Esophagus (tissue), 2 donors: Measurements from ENCODE around the gene PIAS4. TPM values are rescaled to one million over a fixed set of nuclear protein-coding genes. Genes with fewer than 3 reads are reported as not detected.

Source experiments
- H3K27ac ChIP-seq, 2 donors: one replicate each; pipeline ENCODE4 v1.5.1; 2013; ENCODE audit warnings: low read depth in 2 of 2, mild to moderate bottlenecking in 2 of 2, inconsistent platforms in 1 of 2, low read length in 1 of 2, moderate library complexity in 1 of 2
- H3K27me3 ChIP-seq, 2 donors: one replicate each; pipeline ENCODE4 v1.6.1; 2013; ENCODE audit warnings: low read length in 2 of 2, control low read depth in 1 of 2, mild to moderate bottlenecking in 1 of 2; ENCODE audit not compliant: insufficient read depth in 2 of 2, control insufficient read depth in 1 of 2
- H3K36me3 ChIP-seq, 2 donors: one replicate each; pipeline ENCODE4 v1.6.1; 2013; ENCODE audit warnings: low read length in 1 of 2; ENCODE audit not compliant: control insufficient read depth in 2 of 2, insufficient read depth in 2 of 2
- H3K4me1 ChIP-seq, 2 donors: one replicate each; pipeline ENCODE4 v1.6.1; 2013; ENCODE audit warnings: low read length in 1 of 2; ENCODE audit not compliant: control insufficient read depth in 2 of 2, insufficient read depth in 2 of 2
- H3K4me3 ChIP-seq, 2 donors: one replicate each; pipeline ENCODE4 v1.5.1; 2013; ENCODE audit warnings: low read length in 2 of 2, mild to moderate bottlenecking in 2 of 2, low read depth in 1 of 2, moderate library complexity in 1 of 2
- H3K9me3 ChIP-seq, 2 donors: one replicate each; pipeline ENCODE4 v1.6.1; 2013; ENCODE audit warnings: mild to moderate bottlenecking in 2 of 2, low read depth in 1 of 2, low read length in 1 of 2, moderate library complexity in 1 of 2; ENCODE audit not compliant: control insufficient read depth in 2 of 2, insufficient read depth in 1 of 2
- WGBS, 2 donors: extraction: QIAGEN DNeasy Blood & Tissue Kit; methylation state at CpG; one replicate each; pipeline ENCODE4 v1.1.7; 2013; 5-methylcytosine and 5-hydroxymethylcytosine counted together
- polyA plus RNA-seq, 2 donors: library from polyadenylated mRNA; stranded (reverse); fragments of 200-250 nt; gene quantifications; one replicate each; pipeline ENCODE4 v1.2.3, GENCODE V29; 2013
- donor health status: healthy with polysubstance abuse.
- donor health status: Bipolar disorder and iron deficiency.

PIAS4 gene, protein sequence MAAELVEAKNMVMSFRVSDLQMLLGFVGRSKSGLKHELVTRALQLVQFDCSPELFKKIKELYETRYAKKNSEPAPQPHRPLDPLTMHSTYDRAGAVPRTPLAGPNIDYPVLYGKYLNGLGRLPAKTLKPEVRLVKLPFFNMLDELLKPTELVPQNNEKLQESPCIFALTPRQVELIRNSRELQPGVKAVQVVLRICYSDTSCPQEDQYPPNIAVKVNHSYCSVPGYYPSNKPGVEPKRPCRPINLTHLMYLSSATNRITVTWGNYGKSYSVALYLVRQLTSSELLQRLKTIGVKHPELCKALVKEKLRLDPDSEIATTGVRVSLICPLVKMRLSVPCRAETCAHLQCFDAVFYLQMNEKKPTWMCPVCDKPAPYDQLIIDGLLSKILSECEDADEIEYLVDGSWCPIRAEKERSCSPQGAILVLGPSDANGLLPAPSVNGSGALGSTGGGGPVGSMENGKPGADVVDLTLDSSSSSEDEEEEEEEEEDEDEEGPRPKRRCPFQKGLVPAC
- polyA plus RNA-seq: 10 to 100 TPM in 1 of 2 donors, 1 to 10 TPM in 1; 9.6 to 10.9 TPM

DNA sequence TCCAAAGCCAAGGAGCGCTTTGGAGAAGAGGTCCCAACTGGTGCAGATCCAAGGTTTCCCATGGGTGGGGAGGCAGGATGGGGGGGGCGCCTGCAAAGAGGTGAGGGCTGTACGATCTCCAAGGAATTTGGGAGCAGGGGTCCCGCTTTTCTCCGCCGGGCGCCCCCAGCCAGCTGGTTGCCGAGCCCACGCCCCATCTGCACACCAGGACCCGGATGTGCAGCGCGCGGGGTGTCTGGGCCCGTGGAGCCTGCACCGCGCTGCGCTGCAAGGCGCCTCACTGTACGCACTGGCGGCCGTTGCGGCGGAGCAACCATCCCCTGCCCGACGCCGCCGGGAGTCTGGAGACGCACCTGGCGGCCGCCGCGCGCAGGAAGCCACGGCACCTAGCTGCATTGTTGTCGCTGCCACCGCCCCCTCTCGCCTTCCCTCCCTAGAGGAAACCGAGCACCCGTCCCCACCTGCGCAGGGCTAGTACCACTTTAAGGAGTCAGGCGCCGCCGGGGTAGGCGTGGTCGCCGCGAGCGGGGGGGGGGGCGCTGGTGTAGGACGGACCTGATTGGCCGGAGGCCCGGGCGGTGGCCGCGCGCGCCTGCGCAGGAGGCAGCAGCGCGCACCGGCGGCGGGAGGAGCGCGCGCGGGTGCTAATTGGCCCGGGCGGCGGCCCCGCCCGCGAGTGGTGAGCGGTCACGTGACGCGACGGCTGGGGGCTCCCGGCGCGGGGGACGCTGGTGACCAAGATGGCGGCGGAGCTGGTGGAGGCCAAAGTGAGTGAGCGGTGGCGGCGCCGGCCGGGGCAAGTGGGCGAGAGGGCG lies at the start of gene PIAS4:
TSS of gene PIAS4 (plus strand) at position 716 of the 815 bp plus-strand sequence. CDS start at position 741, 25 bp downstream.
- 1% methylated on average over 64 to 91 of the region's 91 CpGs for WGBS, 2 donors
- H3K4me1 ChIP-seq: peaks cover 7 to 24% of the 10 kb centered on the region in 2 donors
- H3K4me3 ChIP-seq: peak within 1 kb of the TSS; percentile 95 to 96
- no peaks in the 10 kb centered on the region for H3K27me3 ChIP-seq
- peak within 1 kb of the TSS; percentile 80 to 88 for H3K27ac ChIP-seq
- peaks cover 0 to 3% of the 10 kb centered on the region in 2 donors for H3K9me3 ChIP-seq
- peaks cover 0 to 10% of the 10 kb centered on the region in 2 donors for H3K36me3 ChIP-seq

DNA sequence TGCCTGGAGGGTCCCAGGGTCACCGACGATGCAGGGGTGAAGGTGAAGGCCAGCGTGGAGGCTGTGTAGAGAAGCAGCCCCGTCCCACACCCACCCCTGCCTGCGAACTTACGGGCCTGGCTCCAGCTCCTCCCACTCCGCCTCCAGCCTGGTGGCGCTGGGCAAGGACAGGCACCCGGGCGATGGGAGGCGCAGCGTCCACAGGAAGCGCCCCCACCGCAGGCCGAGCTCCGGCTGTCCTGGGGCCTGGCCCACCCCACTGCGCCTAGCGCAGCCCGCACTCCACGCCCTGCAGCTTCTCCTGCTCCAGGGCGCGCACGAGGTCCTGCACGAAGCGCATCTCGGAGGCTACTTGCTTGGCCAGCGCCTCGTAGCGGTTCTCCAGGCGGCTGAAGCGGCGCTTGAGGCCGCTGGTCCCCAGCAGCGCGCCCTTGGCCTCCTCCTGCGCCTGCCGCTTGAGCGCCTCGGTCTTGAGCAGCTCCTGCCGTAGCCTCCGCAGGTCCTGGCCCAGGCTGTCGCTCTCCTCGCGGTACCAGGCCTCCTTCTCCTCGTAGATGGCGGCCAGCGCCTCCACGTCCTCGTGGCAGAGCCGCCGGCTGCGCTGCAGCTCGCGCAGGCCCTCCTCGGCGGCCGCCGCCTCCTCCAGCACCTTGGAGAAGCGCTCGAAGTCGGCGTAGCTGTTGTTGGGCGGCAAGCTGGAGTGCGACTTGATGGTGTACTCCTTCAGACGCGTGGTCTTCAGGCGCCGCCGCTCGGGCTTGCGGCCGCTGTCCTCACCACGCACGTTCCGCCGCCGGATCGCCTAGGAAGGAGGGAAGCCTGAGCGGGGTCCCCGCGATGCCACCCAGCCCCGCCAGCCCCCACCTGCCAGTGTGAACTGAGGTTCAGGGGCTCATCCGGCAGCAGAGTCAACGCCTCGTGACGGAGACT lies 48.4 kb upstream of the PIAS4 start:
- H3K27me3 ChIP-seq: no peaks in the 10 kb centered on the region

DNA sequence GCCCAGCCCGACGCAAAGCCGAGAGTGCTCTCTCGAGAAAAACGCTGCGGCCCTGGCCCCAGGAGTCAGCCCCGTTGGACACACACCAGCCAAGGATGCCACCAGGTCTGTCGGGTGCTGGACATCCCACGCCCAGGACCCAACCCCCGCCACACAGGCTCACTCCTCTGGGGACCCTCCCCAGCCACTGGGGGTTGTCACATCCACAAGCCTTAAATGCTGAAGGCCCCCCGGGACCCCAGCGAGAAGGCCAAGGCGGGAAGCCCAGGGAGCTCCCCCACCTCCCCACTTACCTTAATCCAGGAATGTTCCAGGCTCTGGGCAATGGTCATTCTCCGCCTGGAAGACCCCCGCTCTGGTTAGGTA lies 47.8 kb upstream of the PIAS4 start:
- Histone ChIP-seq H3K27ac (no peak overlapping the region), H3K36me3 (peaks cover 18 to 63% of the 10 kb centered on the region in 2 donors), H3K4me1 (no peaks in the 10 kb centered on the region), H3K27me3 (no peaks in the 10 kb centered on the region), H3K9me3 (peaks cover 0 to 3% of the 10 kb centered on the region in 2 donors), H3K4me3 (no peak overlapping the region)
- WGBS, 2 donors: 95 to 96% methylated on average over 15 of the region's 15 CpGs

More for the DNA sequence above, 48.4 kb upstream of the PIAS4 start:
- 96 to 97% methylated on average over 83 to 86 of the region's 86 CpGs for WGBS, 2 donors
- no peaks in the 10 kb centered on the region for H3K4me1 ChIP-seq
- peaks cover 14 to 57% of the 10 kb centered on the region in 2 donors for H3K36me3 ChIP-seq
- peaks cover 0 to 3% of the 10 kb centered on the region in 2 donors for H3K9me3 ChIP-seq
- no peak overlapping the region for H3K27ac ChIP-seq
- H3K4me3 ChIP-seq: no peak overlapping the region

DNA sequence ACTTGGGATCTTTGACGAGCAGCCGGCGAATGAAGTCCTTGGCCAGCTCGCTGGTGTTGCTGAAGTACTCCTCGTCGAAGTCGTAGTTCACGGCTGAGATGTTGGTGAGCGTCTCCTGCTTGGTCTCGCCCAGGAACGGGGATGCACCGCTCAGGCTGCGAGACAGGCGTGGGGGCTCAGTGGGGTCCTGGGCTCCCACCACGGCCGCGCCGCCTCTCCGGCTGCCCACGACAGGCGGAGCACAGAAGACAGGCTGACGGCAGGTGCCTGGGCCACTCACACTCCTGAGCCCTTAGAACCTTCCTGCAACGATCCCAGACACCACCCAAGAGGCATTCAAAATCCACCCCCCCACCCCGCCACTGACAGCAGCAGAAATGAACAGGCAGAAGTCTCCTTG lies 46.5 kb upstream of the PIAS4 start:
- H3K36me3 ChIP-seq: peaks cover 21 to 66% of the 10 kb centered on the region in 2 donors
- H3K27ac ChIP-seq: no peak overlapping the region
- WGBS, 2 donors: 93 to 96% methylated on average over 24 of the region's 24 CpGs
- H3K27me3 ChIP-seq: no peaks in the 10 kb centered on the region
- no peak overlapping the region for H3K4me3 ChIP-seq
- peaks cover 0 to 3% of the 10 kb centered on the region in 2 donors for H3K9me3 ChIP-seq
- peaks cover 0 to 2% of the 10 kb centered on the region in 2 donors for H3K4me1 ChIP-seq

DNA sequence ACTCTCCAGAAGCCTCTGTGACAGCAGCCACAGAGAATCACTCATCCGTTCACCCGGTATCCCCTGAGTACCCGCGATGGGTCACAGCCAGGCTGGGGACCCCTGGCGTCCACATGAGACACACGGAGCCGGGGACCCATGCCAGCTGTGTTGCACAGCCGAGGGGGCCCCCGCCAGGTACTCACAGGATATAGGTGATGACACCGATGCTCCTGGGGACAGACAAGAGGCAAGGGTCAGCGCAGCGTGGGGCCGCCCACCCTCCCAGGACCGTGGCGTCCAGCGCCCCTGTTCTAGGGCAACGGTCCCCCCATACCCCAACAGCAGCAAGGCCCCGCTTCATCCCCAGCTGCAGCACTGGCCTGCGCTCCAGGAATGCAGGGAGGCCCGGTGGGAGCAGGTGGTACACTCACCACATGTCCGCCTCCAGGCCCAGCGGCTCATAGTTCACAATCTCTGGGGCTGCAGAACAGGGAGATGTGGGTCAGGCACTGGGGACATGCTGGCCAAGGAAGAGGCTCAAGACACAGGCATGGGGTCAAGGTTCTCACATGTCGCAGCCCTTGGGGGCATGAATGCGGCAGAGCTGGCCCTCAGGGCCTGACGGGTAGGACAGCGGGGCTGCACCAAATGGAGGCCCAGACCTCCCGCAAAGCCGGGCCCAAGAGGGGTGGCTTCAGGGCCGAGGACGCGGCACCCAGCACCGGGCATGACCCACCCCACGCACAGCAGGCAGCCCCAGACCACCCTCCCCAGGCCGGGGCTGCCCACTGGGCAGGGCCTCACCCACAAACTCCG lies 43.9 kb upstream of the PIAS4 start:
- H3K27ac ChIP-seq: no peak overlapping the region
- H3K4me3 ChIP-seq: no peak overlapping the region
- peaks cover 20 to 56% of the 10 kb centered on the region in 2 donors for H3K36me3 ChIP-seq
- H3K9me3 ChIP-seq: peaks cover 0 to 3% of the 10 kb centered on the region in 2 donors
- WGBS, 2 donors: 94 to 95% methylated on average over 35 of the region's 35 CpGs
- H3K4me1 ChIP-seq: peaks cover 0 to 6% of the 10 kb centered on the region in 2 donors
- H3K27me3 ChIP-seq: no peaks in the 10 kb centered on the region

DNA sequence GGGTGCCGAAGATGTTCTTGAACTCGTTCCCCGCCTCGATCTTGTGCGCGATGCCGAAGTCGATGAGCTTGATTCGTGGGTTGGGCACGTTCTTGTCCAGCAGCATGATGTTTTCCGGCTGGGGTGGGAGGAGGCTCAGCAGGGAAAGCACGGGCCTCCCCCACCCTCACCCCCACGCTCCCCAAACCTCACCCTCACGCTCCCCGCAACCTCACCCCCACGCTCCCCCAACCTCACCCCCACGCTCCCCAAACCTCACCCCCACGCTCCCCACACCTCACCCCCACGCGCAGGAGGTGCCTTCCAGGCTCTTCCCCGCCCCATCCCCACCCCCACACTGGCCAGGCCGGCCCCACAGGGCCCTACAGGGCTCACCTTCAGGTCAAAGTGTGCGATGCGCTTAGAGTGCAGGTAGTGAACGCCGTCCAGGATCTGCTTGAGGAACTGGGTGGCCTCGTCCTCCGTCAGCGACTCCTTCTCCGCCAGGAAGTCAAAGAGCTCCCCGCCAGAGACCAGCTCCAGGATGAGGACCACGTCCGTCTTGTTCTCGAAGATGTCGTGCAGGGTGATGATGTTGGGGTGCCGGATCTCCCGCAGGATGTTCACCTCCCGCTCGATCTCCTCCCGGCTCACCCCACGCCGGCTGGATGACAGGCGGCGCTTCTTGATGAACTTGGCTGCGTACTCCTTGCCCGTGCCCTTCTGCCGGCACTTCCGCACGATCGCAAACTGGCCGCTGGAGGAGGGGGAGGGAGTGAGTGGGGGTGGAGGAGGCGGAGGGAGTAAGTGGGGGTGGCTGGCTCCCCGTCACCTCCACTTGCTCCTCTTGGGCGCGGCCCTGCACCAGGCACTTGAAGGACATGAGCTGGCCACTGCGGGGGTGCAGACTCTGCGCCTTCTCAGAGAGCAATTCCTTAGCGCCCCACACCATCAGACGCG lies 43.0 kb upstream of the PIAS4 start:
- no peaks in the 10 kb centered on the region for H3K27me3 ChIP-seq
- no peak overlapping the region for H3K27ac ChIP-seq
- 90 to 91% methylated on average over 54 to 60 of the region's 60 CpGs for WGBS, 2 donors
- peaks cover 3 to 6% of the 10 kb centered on the region in 2 donors for H3K4me1 ChIP-seq
- H3K36me3 ChIP-seq: peaks cover 20 to 48% of the 10 kb centered on the region in 2 donors
- H3K4me3 ChIP-seq: no peak overlapping the region
- H3K9me3 ChIP-seq: no peaks in the 10 kb centered on the region

DNA sequence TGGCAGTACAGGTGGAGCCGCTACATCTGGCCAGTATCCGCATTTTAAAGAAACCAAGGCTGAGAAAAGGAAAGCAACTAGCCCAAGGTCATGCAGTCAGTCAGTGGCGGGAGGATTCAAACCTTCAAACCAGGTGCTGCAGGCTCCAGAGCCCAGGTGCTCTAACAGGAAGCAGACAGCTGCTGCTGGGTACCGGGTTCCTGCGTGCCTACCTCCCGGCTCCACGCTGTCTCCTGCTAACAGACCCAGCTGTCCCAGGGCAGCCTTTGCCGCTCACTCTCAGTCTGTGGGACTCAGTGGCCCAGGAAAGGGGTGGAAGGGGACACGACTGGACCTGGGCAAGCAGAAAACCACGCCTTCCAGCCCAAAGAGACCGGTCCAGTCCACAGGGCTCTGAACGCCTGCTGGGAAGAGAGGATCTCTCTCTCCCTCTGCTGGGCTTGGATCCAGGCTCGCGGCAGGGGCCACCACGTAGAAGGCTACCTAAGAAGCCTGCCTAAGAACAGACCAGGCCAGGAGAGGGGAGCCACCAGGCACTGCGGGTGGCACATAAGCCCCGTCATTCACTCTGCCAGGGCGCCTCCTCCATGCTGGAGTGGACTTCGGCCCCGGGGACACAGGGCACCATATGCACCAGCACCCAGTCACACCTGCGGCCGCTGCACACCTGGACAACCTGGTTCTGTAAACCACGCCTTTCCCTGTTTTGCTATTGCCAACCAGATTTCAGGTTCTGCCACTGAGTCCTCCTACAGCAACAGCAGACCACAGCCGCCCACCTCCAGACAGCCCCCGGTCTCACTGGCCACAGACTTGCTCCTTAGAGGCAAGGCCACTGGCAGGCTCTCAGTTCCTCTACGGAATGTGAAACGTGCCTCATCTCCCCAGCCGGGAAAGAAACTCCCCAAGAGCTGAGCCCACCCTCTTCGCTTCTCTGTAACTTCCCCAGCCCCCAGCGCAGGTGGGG lies 41.2 kb upstream of the PIAS4 start:
- Histone ChIP-seq H3K36me3 (peaks cover 16 to 33% of the 10 kb centered on the region in 2 donors), H3K9me3 (no peaks in the 10 kb centered on the region), H3K27me3 (no peaks in the 10 kb centered on the region), H3K4me3 (no peak overlapping the region), H3K4me1 (peaks cover 6 to 11% of the 10 kb centered on the region in 2 donors), H3K27ac (peak overlapping the region; percentile 4 to 59)
- WGBS, 2 donors: 64 to 79% methylated on average over 30 of the region's 30 CpGs
